Urinary bladder (tissue), 4 donors: Measurements from ENCODE around the gene INPP5D. TPM values are rescaled to one million over a fixed set of nuclear protein-coding genes. Genes with fewer than 3 reads are reported as not detected.

Source experiments
- DNase-seq: peaks from one replicate; pipeline ENCODE4 v3.0.0-alpha.2; 2015; ENCODE audit errors: extremely low spot score
- H3K27ac ChIP-seq: one replicate; pipeline ENCODE4 v1.5.1; 2013; ENCODE audit warnings: low read depth, mild to moderate bottlenecking, moderate library complexity
- H3K36me3 ChIP-seq: one replicate; pipeline ENCODE4 v1.6.1; 2013; ENCODE audit warnings: mild to moderate bottlenecking, moderate library complexity; ENCODE audit not compliant: insufficient read depth
- H3K4me1 ChIP-seq: one replicate; pipeline ENCODE4 v1.6.1; 2013; ENCODE audit warnings: mild to moderate bottlenecking, moderate library complexity; ENCODE audit not compliant: insufficient read depth
- H3K4me3 ChIP-seq: one replicate; pipeline ENCODE4 v1.5.1; 2013; ENCODE audit warnings: low read depth, low read length
- WGBS: extraction: QIAGEN DNeasy Blood & Tissue Kit; methylation state at CpG from one replicate; pipeline ENCODE4 v1.1.7; 2013; 5-methylcytosine and 5-hydroxymethylcytosine counted together
- polyA plus RNA-seq: library from polyadenylated mRNA; stranded (reverse); fragments of 200-250 nt; gene quantifications from one replicate; pipeline ENCODE4 v1.2.3, GENCODE V29; 2013
- total RNA-seq: library from RNA; depleted of rRNA; stranded (reverse); fragments of >200 nt; gene quantifications from one replicate; pipeline ENCODE4 v1.2.3, GENCODE V29; 2014
- donor health status: healthy with polysubstance abuse.
- donor health status: healthy.

INPP5D gene
- total and polyA plus RNA-seq, 2 donors = 8.4 to 13.5 TPM

GRCh38 chr2:233236820-233237589 is 176.9 kb downstream of the INPP5D start:
- WGBS = 71% methylated on average over 7 of the region's 7 CpGs
- no peaks in the 10 kb centered on the region for H3K4me1 ChIP-seq
- no peaks in the 10 kb centered on the region for H3K36me3 ChIP-seq
- DNase-seq = no peak
- no peak overlapping the region for H3K4me3 ChIP-seq
- H3K27ac ChIP-seq = no peak overlapping the region

GRCh38 chr2:233240897-233241296 is 180.8 kb downstream of the INPP5D start:
- H3K36me3 ChIP-seq = no peaks in the 10 kb centered on the region
- H3K4me1 ChIP-seq = no peaks in the 10 kb centered on the region
- no peak overlapping the region for H3K27ac ChIP-seq
- WGBS = 81% methylated on average over 2 of the region's 2 CpGs
- H3K4me3 ChIP-seq = no peak overlapping the region
- no peak for DNase-seq

GRCh38 chr2:233241803-233242202 is 181.7 kb downstream of the INPP5D start:
- no peak for DNase-seq
- WGBS = 83% methylated on average over 3 of the region's 3 CpGs
- H3K4me1 ChIP-seq = no peaks in the 10 kb centered on the region
- no peaks in the 10 kb centered on the region for H3K36me3 ChIP-seq
- H3K27ac ChIP-seq = no peak overlapping the region
- H3K4me3 ChIP-seq = no peak overlapping the region

GRCh38 chr2:233242231-233242927 is 182.2 kb downstream of the INPP5D start:
- WGBS = 75% methylated on average over 14 of the region's 14 CpGs
- Histone ChIP-seq H3K27ac (no peak overlapping the region), H3K36me3 (no peaks in the 10 kb centered on the region), H3K4me1 (no peaks in the 10 kb centered on the region), H3K4me3 (no peak overlapping the region)
- DNase-seq = no peak

- Histone ChIP-seq H3K4me3 (no peak overlapping the region), H3K4me1 (no peaks in the 10 kb centered on the region), H3K36me3 (no peaks in the 10 kb centered on the region), H3K27ac (no peak overlapping the region)
- WGBS = 63% methylated on average over 4 of the region's 4 CpGs
- DNase-seq = no peak
Observed at GRCh38 chr2:233243348-233243747, 183.2 kb downstream of the INPP5D start.

- no peak overlapping the region for H3K27ac ChIP-seq
- no peaks in the 10 kb centered on the region for H3K4me1 ChIP-seq
- 49% methylated on average over 5 of the region's 5 CpGs for WGBS
- no peaks in the 10 kb centered on the region for H3K36me3 ChIP-seq
- DNase-seq = no peak
- H3K4me3 ChIP-seq = no peak overlapping the region
Observed at GRCh38 chr2:233244818-233245217, 184.7 kb downstream of the INPP5D start.

GRCh38 chr2:233245406-233245805 is 185.3 kb downstream of the INPP5D start:
- Histone ChIP-seq H3K4me3 (no peak overlapping the region), H3K4me1 (no peaks in the 10 kb centered on the region), H3K27ac (no peak overlapping the region), H3K36me3 (no peaks in the 10 kb centered on the region)
- no peak for DNase-seq
- 51% methylated on average over 6 of the region's 6 CpGs for WGBS

GRCh38 chr2:233247116-233247515 is 187.0 kb downstream of the INPP5D start:
- H3K36me3 ChIP-seq = no peaks in the 10 kb centered on the region
- H3K4me1 ChIP-seq = no peaks in the 10 kb centered on the region
- no peak overlapping the region for H3K27ac ChIP-seq
- H3K4me3 ChIP-seq = no peak overlapping the region
- 78% methylated on average over 2 of the region's 2 CpGs for WGBS
- DNase-seq = no peak

- DNase-seq = no peak
- Histone ChIP-seq H3K36me3 (no peaks in the 10 kb centered on the region), H3K4me3 (no peak overlapping the region), H3K27ac (no peak overlapping the region), H3K4me1 (no peaks in the 10 kb centered on the region)
Observed at GRCh38 chr2:233247744-233248143, 187.6 kb downstream of the INPP5D start.

GRCh38 chr2:233248999-233249398 is 188.9 kb downstream of the INPP5D start:
- 72% methylated on average over 7 of the region's 7 CpGs for whole genome bisulfite sequencing
- Histone ChIP-seq H3K27ac (no peak overlapping the region), H3K4me1 (no peaks in the 10 kb centered on the region), H3K36me3 (no peaks in the 10 kb centered on the region), H3K4me3 (no peak overlapping the region)
- DNase-seq = no peak

- Histone ChIP-seq H3K36me3 (no peaks in the 10 kb centered on the region), H3K4me3 (no peak overlapping the region), H3K27ac (no peak overlapping the region), H3K4me1 (no peaks in the 10 kb centered on the region)
- WGBS = 92% methylated on average over 9 of the region's 9 CpGs
- DNase-seq = no peak
Observed at GRCh38 chr2:233250568-233250967, 190.4 kb downstream of the INPP5D start.

GRCh38 chr2:233250985-233251305 is 190.8 kb downstream of the INPP5D start:
- H3K36me3 ChIP-seq = no peaks in the 10 kb centered on the region
- no peaks in the 10 kb centered on the region for H3K4me1 ChIP-seq
- H3K27ac ChIP-seq = no peak overlapping the region
- no peak for DNase-seq
- H3K4me3 ChIP-seq = no peak overlapping the region
- 68% methylated on average over 1 of the region's 1 CpG for WGBS

GRCh38 chr2:233251306-233252116 is 191.4 kb downstream of the INPP5D start, which contains the start of gene ATG16L1:
Gene ATG16L1 (plus strand): TSS chr2:233251673. CDS start chr2:233251828, 155 bp downstream.
- Histone ChIP-seq H3K4me3 (peak within 1 kb of the TSS; percentile 87), H3K27ac (no peak within 1 kb of the TSS), H3K4me1 (no peaks in the 10 kb centered on the region), H3K36me3 (no peaks in the 10 kb centered on the region)
- DNase-seq = peak; percentile 85
- WGBS = under 1% methylated on average over 75 of the region's 75 CpGs

GRCh38 chr2:233252227-233252626 is 192.1 kb downstream of the INPP5D start:
- Histone ChIP-seq H3K4me1 (no peaks in the 10 kb centered on the region), H3K4me3 (peak overlapping the region; percentile 87), H3K27ac (no peak overlapping the region), H3K36me3 (no peaks in the 10 kb centered on the region)
- 2% methylated on average over 18 of the region's 18 CpGs for WGBS
- no peak for DNase-seq
